ENCODE measurements around the gene CHD2.

DNA sequence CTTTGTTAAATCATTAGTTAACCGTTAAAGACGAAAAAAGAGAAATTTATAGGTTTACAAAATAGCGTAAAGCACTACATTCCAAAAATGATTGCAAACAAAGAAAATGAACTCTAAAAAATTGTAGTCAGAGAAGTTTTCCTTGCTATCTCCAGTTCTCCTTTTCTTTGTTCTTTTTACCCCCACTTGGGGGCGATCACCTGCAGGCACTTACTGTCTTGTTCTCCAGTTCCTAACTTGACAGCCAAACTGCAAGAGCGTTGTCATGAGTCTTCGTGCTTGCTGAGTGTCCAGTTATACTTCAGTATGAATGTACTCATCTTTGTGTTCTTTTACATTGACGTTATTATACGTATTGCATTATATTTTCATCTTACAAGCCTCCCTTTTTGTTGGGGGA lies 54.5 kb downstream of the CHD2 start:
- TF ChIP-seq, protein P1, sequence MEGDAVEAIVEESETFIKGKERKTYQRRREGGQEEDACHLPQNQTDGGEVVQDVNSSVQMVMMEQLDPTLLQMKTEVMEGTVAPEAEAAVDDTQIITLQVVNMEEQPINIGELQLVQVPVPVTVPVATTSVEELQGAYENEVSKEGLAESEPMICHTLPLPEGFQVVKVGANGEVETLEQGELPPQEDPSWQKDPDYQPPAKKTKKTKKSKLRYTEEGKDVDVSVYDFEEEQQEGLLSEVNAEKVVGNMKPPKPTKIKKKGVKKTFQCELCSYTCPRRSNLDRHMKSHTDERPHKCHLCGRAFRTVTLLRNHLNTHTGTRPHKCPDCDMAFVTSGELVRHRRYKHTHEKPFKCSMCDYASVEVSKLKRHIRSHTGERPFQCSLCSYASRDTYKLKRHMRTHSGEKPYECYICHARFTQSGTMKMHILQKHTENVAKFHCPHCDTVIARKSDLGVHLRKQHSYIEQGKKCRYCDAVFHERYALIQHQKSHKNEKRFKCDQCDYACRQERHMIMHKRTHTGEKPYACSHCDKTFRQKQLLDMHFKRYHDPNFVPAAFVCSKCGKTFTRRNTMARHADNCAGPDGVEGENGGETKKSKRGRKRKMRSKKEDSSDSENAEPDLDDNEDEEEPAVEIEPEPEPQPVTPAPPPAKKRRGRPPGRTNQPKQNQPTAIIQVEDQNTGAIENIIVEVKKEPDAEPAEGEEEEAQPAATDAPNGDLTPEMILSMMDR (IDR thresholded peaks at IDR 0.05; ENCODE audit: borderline replicate concordance, extremely low read depth, low read length, poor library complexity, severe bottlenecking) = peak; percentile 49
- no peak for TF ChIP-seq EZH2 (IDR thresholded peaks at IDR 0.05; ENCODE audit: borderline replicate concordance, low read depth, low read length, severe bottlenecking)
